Right lung (tissue), 10 donors: ENCODE measurements around the gene IL7R. TPM values are rescaled to one million over a fixed set of nuclear protein-coding genes. Genes with fewer than 3 reads are reported as not detected.

Experiments
- DNase-seq, 2 donors: peaks; one replicate each; pipeline ENCODE4 v3.0.0-alpha.2; 2013
- long read RNA-seq, 8 donors: transcript quantifications; one replicate each; lab custom pipeline, GENCODE V29; 2026
- polyA plus RNA-seq, 5 donors: library from polyadenylated mRNA; unstranded; fragments of 120-200 nt; gene quantifications; one replicate each; pipeline versions ENCODE4 v1.2.1 to v1.2.3, GENCODE V29; 2013; ENCODE audit warnings: inconsistent platforms in 1 of 5, low replicate concordance in 1 of 5; ENCODE audit not compliant: insufficient read length in 5 of 5, insufficient read depth in 1 of 5

The IL7R gene, protein sequence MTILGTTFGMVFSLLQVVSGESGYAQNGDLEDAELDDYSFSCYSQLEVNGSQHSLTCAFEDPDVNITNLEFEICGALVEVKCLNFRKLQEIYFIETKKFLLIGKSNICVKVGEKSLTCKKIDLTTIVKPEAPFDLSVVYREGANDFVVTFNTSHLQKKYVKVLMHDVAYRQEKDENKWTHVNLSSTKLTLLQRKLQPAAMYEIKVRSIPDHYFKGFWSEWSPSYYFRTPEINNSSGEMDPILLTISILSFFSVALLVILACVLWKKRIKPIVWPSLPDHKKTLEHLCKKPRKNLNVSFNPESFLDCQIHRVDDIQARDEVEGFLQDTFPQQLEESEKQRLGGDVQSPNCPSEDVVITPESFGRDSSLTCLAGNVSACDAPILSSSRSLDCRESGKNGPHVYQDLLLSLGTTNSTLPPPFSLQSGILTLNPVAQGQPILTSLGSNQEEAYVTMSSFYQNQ
- polyA plus RNA-seq = 10 to 100 TPM in 2 of 5 donors, 1 to 10 TPM in 3; 8.4 to 11.0 (median 8.9) TPM
- long read RNA-seq, donor 1, full-length matches to known transcripts = 3 of 3 reads
- long read RNA-seq, donor 1, partial matches to known transcripts = 0 of 3 reads
- long read RNA-seq, donor 1, other reads (novel, unspliced or antisense) = 0 of 3 reads
- long read RNA-seq, donor 2 = 0 reads
- long read RNA-seq, donor 3, partial matches to known transcripts = 0 of 1 reads
- long read RNA-seq, donor 3, other reads (novel, unspliced or antisense) = 0 of 1 reads
- long read RNA-seq, donor 4 = 0 reads
- long read RNA-seq, donor 5, full-length matches to known transcripts = 1 of 1 reads
- long read RNA-seq, donor 5, partial matches to known transcripts = 0 of 1 reads
- long read RNA-seq, donor 5, other reads (novel, unspliced or antisense) = 0 of 1 reads
- long read RNA-seq, donor 6, full-length matches to known transcripts = 1 of 1 reads
- long read RNA-seq, donor 6, partial matches to known transcripts = 0 of 1 reads
- long read RNA-seq, donor 6, other reads (novel, unspliced or antisense) = 0 of 1 reads
- long read RNA-seq, donor 7, full-length matches to known transcripts = 1 of 1 reads
- long read RNA-seq, donor 7, partial matches to known transcripts = 0 of 1 reads
- long read RNA-seq, donor 7, other reads (novel, unspliced or antisense) = 0 of 1 reads
- long read RNA-seq, donor 8 = 0 reads

DNA sequence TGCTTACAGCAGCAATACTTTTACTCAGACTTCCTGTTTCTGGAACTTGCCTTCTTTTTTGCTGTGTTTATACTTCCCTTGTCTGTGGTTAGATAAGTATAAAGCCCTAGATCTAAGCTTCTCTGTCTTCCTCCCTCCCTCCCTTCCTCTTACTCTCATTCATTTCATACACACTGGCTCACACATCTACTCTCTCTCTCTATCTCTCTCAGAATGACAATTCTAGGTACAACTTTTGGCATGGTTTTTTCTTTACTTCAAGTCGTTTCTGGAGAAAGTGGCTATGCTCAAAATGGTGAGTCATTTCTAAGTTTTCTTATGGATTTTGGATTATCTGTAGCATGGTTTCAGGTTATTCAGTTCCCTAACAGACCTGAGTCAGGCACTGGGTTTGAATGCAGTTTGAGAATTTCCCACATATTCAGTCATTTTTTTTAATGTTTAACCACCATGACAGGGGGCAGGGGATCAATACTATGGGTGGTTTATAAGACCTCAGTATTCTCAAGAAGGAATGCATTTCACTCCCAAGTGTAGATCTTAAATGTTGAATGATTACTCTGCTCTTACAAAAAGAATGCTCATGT, at the start of gene IL7R:
TSS of gene IL7R (plus strand) at position 127 of the 587 bp plus-strand sequence. CDS start at position 214, 87 bp downstream.
- DNase-seq = no peak

DNA sequence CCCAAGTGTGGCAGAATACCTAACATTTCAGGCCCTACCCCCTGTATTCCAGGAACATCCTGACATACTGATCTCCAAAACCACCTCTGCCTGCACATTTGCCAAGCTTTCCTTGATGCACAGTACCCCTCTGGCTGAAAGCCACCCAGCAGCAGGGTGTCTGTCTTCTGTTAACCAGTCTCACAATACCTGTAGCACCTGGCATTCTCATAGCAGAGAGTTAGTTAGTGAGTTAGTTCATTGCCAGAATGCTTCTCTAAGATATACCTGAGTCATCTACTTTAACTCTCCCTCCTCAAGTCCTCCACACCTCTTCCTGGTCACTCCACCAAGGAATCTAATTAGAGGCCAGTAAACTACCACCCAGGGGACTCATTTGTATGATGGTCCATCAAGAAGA, 46.1 kb upstream of the IL7R start:
- DNase-seq = no peak

DNA sequence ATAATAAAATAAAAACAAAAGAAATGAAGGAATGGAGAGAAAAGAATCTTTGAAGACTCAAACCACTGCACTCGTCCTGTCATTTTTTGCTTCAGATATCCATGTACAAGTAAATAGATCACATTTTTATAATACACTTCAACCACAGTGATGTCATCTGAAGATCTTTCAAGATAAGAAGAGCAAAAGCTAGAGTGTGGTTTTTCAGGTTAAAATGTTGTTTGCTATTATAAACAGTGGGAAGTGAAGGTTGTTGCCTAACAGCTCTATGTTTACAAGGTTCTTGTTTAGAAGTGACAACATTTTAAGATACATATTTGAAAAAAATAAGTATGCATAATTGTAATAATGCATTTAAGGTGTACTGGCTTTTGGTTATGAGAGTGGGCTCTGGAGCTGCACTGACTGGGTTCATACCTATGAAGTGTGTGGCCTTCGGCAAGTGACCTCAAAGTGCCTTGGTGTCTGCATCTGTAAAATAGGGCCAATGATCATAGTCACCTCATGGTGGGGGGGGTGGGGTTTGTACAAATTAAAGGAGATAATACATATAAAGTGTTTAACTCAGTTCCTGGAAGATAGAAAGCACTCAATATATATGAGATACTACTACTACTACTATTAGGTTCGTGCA, 45.5 kb upstream of the IL7R start:
- no peak for DNase-seq

DNA sequence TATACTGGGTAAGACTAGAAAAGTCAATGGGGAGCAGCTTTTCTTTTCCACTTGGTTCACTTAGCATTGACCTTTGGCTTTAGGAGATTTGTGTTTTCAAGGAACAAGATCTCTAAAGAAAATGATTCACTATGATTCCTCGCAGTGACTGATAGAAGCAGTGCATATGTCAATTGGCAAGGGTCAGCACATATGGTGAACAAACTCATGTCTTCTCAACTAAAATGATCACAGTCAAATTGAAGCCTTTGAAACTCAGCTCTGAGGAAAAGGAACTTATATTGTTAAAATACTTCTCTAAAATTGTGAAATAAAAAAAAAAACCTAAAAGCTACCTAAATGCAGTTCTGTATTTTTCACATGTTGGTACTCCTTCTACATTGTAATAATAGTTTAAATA, 43.2 kb upstream of the IL7R start:
- DNase-seq = no peak

DNA sequence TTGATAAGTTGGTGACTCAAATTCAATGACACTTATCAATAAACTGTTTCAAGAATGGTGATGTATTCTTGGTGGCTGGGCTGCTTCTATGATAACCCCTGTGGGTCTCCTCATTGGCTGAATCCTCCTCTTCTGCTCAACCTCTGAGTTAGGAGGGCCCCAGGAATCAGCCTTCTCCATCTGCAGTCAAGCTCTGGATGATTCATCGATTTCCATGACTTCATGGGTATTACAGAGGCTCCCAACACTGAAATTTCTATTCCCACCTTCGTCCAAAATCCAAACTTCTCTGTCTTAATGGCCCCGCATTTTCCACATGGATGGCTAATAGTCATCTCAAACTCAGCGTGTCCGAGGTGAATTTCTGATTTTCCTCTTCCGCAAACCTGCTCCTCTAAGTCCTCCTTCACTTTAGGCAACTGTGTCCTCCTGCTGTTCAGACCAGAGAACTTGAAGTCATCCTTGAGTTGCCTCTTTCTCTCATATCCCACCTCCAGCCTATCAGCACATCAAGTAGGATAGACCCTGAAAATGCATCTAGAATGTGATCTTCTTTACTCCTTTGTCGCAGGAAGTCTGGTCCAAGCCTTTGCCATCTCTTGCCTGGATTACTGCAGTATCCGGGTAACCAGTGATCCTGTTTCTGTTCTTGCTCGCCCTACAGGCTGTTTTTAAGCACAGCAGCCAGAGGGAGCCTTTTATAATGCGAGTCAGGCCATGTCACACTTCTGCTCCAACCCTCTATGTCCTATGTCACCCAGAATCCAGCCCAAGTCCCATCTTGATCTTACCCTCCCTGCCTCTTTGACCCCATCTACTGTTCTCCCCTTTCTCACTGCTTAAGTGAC, 41.4 kb upstream of the IL7R start:
- DNase-seq = no peak

DNA sequence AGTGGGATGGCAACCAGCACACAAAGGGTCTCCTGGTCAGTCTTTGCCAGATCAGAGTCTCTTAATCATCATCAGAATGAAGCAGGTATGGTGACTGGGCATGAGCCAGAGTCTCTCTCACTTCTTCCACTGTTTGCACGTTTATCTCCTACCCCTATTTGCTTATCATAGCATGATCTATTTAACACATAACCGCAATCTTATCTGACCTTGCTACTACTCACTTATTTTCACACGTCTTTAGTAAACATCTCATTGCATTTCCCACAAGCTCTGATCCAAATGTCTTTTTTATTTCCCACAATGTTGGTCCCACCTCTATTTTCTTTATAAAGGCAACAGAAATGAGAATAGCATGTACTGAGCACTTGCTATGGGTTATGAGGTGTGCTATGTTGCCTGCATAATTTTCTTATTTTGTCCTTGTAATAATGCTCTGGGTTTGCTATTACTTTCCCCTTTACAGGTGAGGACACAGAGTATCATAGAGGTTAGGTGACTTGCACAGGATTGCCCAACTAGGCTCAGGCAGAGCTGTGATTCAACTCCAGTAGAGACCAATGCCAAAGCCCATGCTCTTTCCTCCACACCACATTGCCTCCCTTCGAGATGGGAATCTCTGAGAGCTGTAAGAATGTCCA, 39.7 kb upstream of the IL7R start:
- DNase-seq = no peak

DNA sequence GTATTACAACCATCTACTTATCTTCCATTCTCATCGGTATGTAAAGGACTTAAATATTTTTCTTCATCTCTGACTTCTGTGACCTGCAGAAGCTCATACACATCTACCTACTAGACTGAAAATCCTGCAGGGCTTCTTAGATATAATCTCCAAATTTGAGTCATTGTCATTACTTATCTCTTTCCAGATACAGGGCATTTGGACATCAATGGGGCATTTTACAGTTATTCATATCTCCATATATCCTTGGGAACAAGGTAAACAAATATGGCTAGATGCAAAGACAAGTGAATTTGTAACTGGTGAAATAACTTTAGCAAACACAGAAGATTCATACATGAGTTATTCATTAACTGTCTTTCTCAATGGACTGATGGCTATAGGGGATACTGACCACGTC, 37.7 kb upstream of the IL7R start:
- DNase-seq = no peak

DNA sequence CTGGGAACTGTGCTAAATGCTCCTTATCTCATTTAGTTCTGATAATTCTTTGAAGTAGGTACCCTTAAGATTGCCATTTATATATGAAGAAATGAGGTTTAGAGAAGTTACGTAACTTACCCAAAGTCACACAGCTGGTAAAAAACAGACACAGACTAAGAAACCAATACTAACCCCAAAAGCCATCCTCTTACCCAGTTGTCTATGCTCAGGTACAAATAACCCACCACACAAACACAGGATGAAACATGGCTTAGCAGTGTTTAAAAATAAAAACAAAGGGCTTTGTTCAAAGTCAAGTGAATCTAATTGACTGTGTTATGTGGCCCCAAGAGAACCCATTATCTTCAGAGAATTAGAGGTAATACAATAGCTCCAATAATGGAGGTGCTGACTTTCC, 37.0 kb upstream of the IL7R start:
- no peak for DNase-seq

DNA sequence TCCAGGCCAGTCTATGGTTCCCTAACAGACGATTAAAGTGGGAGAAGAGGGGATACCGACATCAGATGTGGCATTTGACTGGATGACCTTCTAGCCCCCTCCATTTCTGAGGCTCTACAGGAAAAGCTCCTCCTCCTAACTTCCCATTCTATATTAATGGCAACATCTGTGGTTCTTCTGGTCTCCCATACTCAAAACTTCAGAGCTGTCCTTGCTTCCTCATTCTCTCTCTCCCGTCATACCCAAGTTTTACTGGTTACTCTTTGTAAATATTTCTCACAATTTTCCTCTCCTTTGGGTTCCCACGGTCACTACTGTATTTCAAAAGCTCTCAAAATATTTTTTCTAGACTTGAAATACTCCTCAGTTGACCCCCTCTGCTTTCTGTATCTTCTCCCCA, 36.0 kb upstream of the IL7R start:
- DNase-seq = no peak

DNA sequence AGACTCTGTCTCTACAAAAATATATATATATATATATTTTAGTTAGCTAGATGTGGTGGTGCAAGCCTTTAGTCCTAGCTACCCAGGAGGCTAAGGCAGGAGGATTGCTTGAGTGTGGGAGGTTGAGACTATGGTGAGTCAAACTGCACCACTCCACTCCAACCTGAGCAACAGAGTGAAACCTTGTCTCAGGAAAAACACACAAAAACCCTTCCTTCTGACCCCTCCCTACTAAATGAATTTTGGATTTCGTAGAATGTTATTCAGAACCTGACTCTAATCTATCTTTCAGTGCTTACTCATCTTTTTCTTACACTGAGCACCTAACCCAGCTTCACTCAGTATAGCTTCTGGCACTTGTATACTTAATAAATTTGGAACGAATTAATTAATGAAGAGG, 35.2 kb upstream of the IL7R start:
- no peak for DNase-seq

DNA sequence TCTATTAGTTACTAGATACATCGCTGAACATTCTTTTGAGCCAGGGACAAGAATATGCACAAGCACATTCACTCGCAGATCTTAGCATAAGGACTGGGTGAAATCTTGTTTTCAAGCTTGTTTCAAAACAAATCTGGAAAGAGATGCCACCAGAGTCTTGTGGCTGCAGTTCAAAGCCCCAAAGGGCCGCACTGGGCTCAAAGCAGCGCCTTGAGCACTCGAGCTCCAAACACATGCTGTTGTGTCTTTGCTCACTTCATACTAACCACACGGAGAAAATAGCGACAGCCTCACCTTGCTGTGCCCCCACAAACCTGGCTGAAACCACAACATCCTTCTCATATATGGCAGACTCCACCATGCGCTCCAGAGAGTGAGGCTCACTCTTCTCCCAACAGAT, 34.2 kb upstream of the IL7R start:
- DNase-seq = no peak

DNA sequence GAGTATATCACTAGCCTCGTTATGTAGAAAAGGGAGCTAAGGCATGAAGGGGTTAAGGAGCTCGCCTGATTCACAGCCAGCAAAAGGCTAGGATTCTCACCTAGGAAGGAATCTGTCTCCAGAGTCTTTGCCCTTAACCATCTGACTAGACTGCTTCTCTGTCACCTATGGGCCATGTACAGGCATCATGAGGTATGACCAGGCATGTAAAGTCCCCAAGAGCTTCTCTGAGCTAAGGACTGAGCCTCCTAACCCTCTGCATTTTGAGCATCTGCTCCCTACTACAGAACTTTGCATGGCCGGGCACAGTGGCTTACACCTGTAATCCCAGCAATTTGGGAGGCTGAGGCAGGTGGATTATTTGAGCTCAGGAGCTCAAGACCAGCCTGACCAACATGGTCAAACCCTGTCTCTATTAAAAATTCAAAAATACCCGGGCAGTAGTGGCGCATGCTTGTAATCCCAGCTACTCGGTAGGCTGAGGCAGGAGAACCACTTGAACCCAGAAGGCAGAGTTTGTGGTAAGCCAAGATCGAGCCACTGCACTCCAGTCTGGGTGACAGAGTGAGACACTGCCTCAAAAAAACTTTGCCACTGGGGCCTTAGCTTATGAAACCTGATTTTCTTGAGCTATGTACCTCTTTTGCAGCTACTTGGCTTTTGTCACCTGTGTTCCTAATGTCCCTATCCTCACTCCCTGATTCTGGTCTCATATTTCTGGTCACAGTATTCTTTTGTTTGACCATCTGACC, 33.2 kb upstream of the IL7R start:
- DNase-seq = no peak

DNA sequence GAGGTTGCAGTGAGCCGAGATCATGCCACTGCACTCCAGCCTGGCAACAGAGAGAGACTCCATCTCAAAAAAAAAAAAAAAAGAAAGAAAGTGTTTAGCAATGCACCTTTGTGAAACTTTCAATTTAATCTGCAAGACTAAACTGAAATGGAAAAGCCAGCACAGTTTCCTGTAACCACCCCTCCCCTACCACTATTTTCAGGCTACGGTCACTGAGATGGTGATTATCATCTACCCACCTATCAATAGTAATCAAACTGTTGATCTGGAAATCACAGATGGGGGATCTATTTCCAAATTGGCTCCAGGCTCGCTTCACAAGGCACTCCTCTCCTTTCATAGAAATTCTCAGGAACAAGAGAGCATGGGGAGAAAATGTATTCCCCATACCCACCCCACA, 30.6 kb upstream of the IL7R start:
- no peak for DNase-seq

DNA sequence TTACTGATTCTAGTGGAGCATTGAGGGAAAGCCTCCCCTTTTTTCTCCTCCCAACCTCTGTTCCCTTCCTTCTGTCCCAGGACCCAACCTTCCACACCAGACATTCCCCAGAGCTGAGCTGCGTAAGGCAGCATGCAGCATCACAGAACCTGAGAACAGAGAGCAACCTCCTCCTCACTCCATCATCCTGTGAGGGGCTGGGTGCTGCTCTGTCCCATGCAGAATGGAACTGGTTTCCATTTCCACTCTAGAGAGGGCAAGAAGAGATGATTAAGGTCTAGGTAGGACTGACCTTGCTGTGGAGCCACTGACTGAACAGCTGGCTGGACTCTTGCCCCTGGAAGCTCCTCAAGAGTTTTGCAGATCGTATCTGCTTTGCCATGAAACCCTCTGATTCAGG, 30.1 kb upstream of the IL7R start:
- no peak for DNase-seq

DNA sequence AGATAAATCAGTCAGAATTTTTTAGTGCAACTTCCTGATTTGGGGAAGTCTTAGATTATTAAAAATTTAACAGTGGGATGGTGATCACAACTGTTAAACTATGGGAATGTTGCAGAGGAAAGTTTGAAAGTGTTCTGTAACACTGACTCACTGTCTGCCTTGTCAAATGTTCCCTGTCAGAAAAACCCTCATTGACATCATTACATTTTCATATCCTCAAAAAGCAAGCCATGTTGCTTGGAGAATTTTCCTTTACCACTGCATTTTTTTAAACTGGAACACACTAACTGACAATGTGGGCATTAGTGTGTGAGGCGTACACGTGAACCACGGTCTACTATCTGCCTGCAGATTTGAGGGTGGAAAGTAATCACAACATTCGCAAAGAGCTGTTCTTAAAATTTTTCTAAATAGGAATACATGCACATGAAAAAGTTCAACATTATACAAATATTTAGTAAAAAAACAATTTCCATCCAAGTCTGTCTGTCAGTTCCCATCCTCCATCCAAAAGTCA, 28.6 kb upstream of the IL7R start:
- no peak for DNase-seq

DNA sequence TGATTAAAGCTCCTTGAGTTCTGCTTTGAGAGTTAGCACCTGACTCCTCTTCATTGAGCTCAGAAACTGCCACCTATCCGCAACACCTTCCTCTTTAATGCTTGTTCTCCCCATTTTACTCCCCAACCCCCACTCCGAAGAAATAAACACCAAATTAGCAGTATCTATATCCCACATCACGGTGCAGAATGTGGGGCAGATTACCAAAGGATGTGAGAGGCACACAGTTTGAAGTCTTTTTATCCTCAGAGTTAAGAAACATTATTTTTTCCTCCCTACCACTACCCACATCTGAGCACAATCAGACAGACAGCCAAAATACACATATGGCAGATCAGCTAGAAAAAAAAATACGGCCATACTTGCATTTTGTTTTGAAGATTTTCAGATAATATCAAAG, 26.1 kb upstream of the IL7R start:
- no peak for DNase-seq

DNA sequence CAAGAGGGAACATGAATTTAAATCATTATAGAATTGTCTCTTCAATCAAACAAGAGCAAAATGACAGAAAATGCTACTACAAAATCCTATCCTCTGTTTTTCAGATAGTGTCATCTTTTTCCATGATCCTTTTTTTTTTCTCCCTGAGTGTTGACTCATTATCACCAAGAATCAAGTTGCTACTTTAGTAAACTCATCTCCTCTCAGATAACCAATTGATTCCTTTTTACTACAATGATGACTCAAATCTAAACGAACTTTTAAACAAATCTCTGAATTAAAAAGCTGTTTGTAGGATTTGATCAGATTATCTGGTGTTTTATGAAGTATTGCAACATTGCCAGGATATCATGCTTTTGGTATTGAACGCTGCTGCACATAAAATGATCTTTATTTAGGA, 23.9 kb upstream of the IL7R start:
- no peak for DNase-seq

DNA sequence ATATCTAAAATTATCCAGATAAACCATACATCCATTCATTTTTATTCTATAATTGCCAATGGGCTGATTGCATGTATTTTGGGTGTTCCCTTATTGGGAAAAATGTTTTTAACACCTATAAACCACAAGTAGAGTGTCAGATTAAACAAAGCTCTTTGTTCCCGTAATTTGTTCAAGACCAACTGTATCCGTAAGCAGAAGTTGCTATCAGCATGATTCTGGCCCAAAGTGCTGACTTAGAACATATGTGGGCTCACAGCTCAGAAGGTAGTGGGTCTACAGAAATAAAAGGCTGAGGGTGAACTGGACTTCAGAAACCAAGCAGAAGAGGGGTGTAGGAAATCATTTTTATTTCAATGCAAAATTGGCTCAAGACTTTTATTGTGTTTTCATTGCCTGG, 23.5 kb upstream of the IL7R start:
- DNase-seq = no peak
